ENCODE data around the gene TIMM44.

DNA sequence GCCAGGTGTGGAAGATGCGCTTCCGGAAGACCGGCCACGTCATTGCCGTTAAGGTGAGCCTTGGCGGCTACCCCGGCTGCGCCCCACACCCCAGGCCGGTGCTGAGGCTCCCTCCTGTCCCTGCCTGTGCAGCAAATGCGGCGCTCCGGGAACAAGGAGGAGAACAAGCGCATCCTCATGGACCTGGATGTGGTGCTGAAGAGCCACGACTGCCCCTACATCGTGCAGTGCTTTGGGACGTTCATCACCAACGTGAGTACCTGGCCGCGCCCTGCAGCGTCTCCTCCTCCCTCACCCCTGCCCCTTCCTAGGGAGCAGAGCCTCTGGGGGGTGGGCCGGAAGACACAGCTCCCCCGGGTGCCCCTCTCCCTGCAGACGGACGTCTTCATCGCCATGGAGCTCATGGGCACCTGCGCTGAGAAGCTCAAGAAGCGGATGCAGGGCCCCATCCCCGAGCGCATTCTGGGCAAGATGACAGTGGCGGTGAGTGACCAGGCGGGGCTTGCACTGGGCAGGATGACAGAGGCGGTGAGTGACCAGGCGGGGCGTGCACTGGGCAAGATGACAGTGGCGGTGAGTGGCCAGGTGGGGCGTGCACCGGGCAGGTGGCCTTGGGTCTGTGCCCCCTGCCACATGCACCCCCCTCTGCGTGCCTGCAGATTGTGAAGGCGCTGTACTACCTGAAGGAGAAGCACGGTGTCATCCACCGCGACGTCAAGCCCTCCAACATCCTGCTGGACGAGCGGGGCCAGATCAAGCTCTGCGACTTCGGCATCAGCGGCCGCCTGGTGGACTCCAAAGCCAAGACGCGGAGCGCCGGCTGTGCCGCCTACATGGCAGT, 32.9 kb downstream of the TIMM44 start:
- TF ChIP-seq, protein P1, sequence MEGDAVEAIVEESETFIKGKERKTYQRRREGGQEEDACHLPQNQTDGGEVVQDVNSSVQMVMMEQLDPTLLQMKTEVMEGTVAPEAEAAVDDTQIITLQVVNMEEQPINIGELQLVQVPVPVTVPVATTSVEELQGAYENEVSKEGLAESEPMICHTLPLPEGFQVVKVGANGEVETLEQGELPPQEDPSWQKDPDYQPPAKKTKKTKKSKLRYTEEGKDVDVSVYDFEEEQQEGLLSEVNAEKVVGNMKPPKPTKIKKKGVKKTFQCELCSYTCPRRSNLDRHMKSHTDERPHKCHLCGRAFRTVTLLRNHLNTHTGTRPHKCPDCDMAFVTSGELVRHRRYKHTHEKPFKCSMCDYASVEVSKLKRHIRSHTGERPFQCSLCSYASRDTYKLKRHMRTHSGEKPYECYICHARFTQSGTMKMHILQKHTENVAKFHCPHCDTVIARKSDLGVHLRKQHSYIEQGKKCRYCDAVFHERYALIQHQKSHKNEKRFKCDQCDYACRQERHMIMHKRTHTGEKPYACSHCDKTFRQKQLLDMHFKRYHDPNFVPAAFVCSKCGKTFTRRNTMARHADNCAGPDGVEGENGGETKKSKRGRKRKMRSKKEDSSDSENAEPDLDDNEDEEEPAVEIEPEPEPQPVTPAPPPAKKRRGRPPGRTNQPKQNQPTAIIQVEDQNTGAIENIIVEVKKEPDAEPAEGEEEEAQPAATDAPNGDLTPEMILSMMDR (IDR thresholded peaks at IDR 0.05) = no peak
- TF ChIP-seq POLR2A (IDR thresholded peaks at IDR 0.05) (no peak), EP300 (IDR thresholded peaks at IDR 0.05; ENCODE audit: low read depth) (no peak)
